Adrenal gland (tissue), 12 donors: ENCODE data around the gene ITIH5. TPM values are rescaled to one million over a fixed set of nuclear protein-coding genes. Genes with fewer than 3 reads are reported as not detected.
A peak's percentile ranks its signal among the peaks of the same experiment; 100 is the strongest.

ENCODE experiments used
- DNase-seq, 7 donors: peaks; one replicate each; pipeline ENCODE4 v3.0.0-alpha.2; 2019 to 2020
- H3K27ac ChIP-seq, 5 donors: fragments of 200-600 bp; sonication (generic) in 4 of 5; 1 replicate in 3 of 5; 2 replicates in 2 of 5; pipeline versions ENCODE4 v1.5.1 to v1.8.0; 2016 to 2020; ENCODE audit warnings: mild to moderate bottlenecking in 1 of 5
- H3K27me3 ChIP-seq: fragments of 200-600 bp; 2 replicates; pipeline ENCODE4 v1.8.0; 2021
- H3K36me3 ChIP-seq, 2 donors: fragments of 200-600 bp; replicated peaks in 1 of 2; 1 replicate in 1 of 2; 2 replicates in 1 of 2; pipeline versions ENCODE4 v1.5.1 to v1.8.0; 2018 to 2022
- H3K4me1 ChIP-seq, 2 donors: fragments of 200-600 bp; replicated peaks in 1 of 2; 1 replicate in 1 of 2; 2 replicates in 1 of 2; pipeline versions ENCODE4 v1.5.1 to v1.8.0; 2018 to 2021
- H3K4me3 ChIP-seq, 4 donors: fragments of 200-600 bp; sonication (generic) in 3 of 4; one replicate each; pipeline ENCODE4 v1.5.1; 2016 to 2018
- H3K9me3 ChIP-seq, 3 donors: fragments of 200-600 bp; sonication (generic) in 1 of 3; replicated peaks in 1 of 3; 1 replicate in 2 of 3; 2 replicates in 1 of 3; pipeline versions ENCODE4 v1.5.1 to v1.8.0; 2016 to 2021
- CTCF ChIP-seq, 6 experiments: fragments of 450-650 bp in 4 of 6; fragments of 200-600 bp in 2 of 6; sonication (generic) in 1 of 6; IDR thresholded peaks; 1 replicate in 5 of 6; 2 replicates in 1 of 6; pipeline versions ENCODE4 v1.5.1 to v1.8.0; 2016 to 2021; ENCODE audit warnings: antibody characterized with exemption in 6 of 6, mild to moderate bottlenecking in 2 of 6, moderate library complexity in 1 of 6
- POLR2A ChIP-seq, 2 donors: fragments of 450-650 bp; IDR thresholded peaks; one replicate each; pipeline ENCODE4 v1.6.1; 2017; ENCODE audit warnings: antibody characterized with exemption in 2 of 2, mild to moderate bottlenecking in 2 of 2, moderate library complexity in 1 of 2
- WGBS, 4 donors: extraction: QIAGEN DNeasy Blood & Tissue Kit in 2 of 4; methylation state at CpG; one replicate each; pipeline versions ENCODE4 v1.1.5 to v1.1.7; 2013 to 2017; 5-methylcytosine and 5-hydroxymethylcytosine counted together
- intact Hi-C, 2 donors: fragments of 100-400 bp; cut with DNase I; formaldehyde crosslinking; loops; one replicate each; pipeline versions ENCODE4 v1.14.1 to v1.15.0; 2022 to 2023
- polyA plus RNA-seq, 3 donors: library from polyadenylated mRNA; stranded (reverse); fragments of 200-250 nt in 2 of 3; fragments of 350-450 nt in 1 of 3; fragmentation: Illumina TruSeq in 1 of 3; extraction: RNeasy Lipid Tissue Mini Kit (QIAGEN cat#74804) in 1 of 3; gene quantifications; one replicate each; pipeline ENCODE4 v1.2.3, GENCODE V29; 2013 to 2014
- total RNA-seq, 9 donors: library from RNA; depleted of rRNA in 4 of 9; stranded (reverse); fragments of >200 nt in 4 of 9; fragments of 120-200 nt in 1 of 9; fragmentation: NEBNext Ultra II Directional in 1 of 9; extraction: Animal tissue kit (Norgen Biotek cat#: 25700) in 1 of 9; gene quantifications; one replicate each; pipeline versions ENCODE4 v1.1.0 to v1.2.4, GENCODE V29; 2013 to 2023
- donor health status: healthy with polysubstance abuse.
- donor health status: Bipolar disorder and iron deficiency.
- donor health status: DM: yes; HTN: yes; CAD: no.
- donor health status: DM: no; HTN: no; CAD: no.
- donor health status: DM: no; HTN: no; CAD: no.
- donor health status: DM: yes; HTN: yes; CAD: no.

ITIH5 gene
- total and polyA plus RNA-seq, 12 donors = 0.66 to 6.2 (median 1.7) TPM

GRCh38 chr10:7544203-7544602 lies 122.6 kb downstream of the ITIH5 start:
- H3K36me3 ChIP-seq = no peaks in the 10 kb centered on the region
- DNase-seq = peak in 1 of 7 donors; percentile 6
- intact Hi-C loops = no loop called here
- no peak overlapping the region for H3K27ac ChIP-seq
- H3K9me3 ChIP-seq = no peaks in the 10 kb centered on the region
- H3K4me3 ChIP-seq = no peak overlapping the region
- peaks cover 2% of the 10 kb centered on the region for H3K27me3 ChIP-seq
- H3K4me1 ChIP-seq = no peaks in the 10 kb centered on the region
- TF ChIP-seq POLR2A (IDR thresholded peaks at IDR 0.05) = no peak
- TF ChIP-seq CTCF (IDR thresholded peaks at IDR 0.05) = no peak
- 81 to 86% (median 82%) methylated on average over 6 of the region's 6 CpGs for WGBS, 4 donors

GRCh38 chr10:7542189-7542914 lies 124.4 kb downstream of the ITIH5 start:
- Histone ChIP-seq H3K9me3 (no peaks in the 10 kb centered on the region), H3K4me3 (no peak overlapping the region), H3K27ac (peak overlapping the region in 1 of 5 donors; percentile 23), H3K4me1 (no peaks in the 10 kb centered on the region), H3K36me3 (no peaks in the 10 kb centered on the region), H3K27me3 (peaks cover 2% of the 10 kb centered on the region)
- WGBS, 4 donors = 80 to 83% (median 82%) methylated on average over 6 of the region's 6 CpGs
- TF ChIP-seq POLR2A (IDR thresholded peaks at IDR 0.05) (no peak), CTCF (IDR thresholded peaks at IDR 0.05) (no peak)
- intact Hi-C loops = no loop called here
- no peak for DNase-seq

- Histone ChIP-seq H3K4me1 (no peaks in the 10 kb centered on the region), H3K9me3 (no peaks in the 10 kb centered on the region), H3K4me3 (no peak overlapping the region), H3K27me3 (peaks cover 2% of the 10 kb centered on the region), H3K27ac (peak overlapping the region in 1 of 5 donors; percentile 50), H3K36me3 (no peaks in the 10 kb centered on the region)
- intact Hi-C loops = no loop called here
- TF ChIP-seq POLR2A (IDR thresholded peaks at IDR 0.05) (no peak), CTCF (IDR thresholded peaks at IDR 0.05) (no peak)
- peak in 2 of 7 donors; percentile 34 to 53 for DNase-seq
- WGBS, 4 donors = 59 to 69% (median 66%) methylated on average over 16 to 22 of the region's 22 CpGs
These were observed 125.4 kb downstream of the ITIH5 start for GRCh38 chr10:7541137-7542087.

- intact Hi-C loops = no loop called here
- Histone ChIP-seq H3K4me3 (no peak overlapping the region), H3K27me3 (peaks cover 2% of the 10 kb centered on the region), H3K36me3 (no peaks in the 10 kb centered on the region), H3K4me1 (no peaks in the 10 kb centered on the region), H3K27ac (no peak overlapping the region), H3K9me3 (no peaks in the 10 kb centered on the region)
- 55 to 74% (median 64%) methylated on average over 6 of the region's 6 CpGs for WGBS, 4 donors
- DNase-seq = no peak
- TF ChIP-seq POLR2A (IDR thresholded peaks at IDR 0.05) = no peak
- no peak for TF ChIP-seq CTCF (IDR thresholded peaks at IDR 0.05)
These were observed 127.7 kb downstream of the ITIH5 start for GRCh38 chr10:7538970-7539654.
